Forelimb muscle (tissue), 1 donor: Measurements from ENCODE around the gene PTPRE. TPM values are rescaled to one million over a fixed set of nuclear protein-coding genes. Genes with fewer than 3 reads are reported as not detected.

Experiments
- DNase-seq: peaks from one replicate; pipeline ENCODE4 v3.0.0-alpha.2; 2013; ENCODE audit warnings: low read depth
- polyA plus RNA-seq: library from polyadenylated mRNA; unstranded; fragments of 120-200 nt; gene quantifications from one replicate; pipeline ENCODE4 v1.2.1, GENCODE V29; 2013; ENCODE audit not compliant: insufficient read length

PTPRE gene
- polyA plus RNA-seq, 1 donor: 7.8 TPM

GRCh38 chr10:128000471-128001362 lies 93.8 kb downstream of the PTPRE start:
- no peak for DNase-seq

- no peak for DNase-seq
Measured at GRCh38 chr10:128001363-128001745, 94.5 kb downstream of the PTPRE start.

DNA sequence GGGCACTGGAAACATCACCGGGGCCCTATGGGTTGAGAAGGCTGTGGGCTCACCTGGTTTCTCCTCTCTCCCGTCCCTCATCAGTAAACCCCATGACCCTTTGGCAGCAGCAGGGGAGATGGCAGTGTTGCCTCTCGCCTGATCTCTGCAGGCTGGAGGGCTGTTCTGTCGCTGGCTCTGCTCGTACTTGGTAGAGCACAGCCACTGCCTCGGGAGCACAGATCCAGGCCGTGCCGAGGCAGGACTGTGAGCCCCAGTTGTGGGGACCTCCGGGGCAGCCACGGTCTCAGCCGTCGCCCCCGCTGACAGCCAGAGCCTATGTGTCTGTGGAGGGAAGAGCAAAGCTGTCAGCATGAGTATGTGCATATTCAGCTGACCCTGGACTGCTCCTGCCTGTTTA lies 94.9 kb downstream of the PTPRE start:
- DNase-seq: no peak

DNA sequence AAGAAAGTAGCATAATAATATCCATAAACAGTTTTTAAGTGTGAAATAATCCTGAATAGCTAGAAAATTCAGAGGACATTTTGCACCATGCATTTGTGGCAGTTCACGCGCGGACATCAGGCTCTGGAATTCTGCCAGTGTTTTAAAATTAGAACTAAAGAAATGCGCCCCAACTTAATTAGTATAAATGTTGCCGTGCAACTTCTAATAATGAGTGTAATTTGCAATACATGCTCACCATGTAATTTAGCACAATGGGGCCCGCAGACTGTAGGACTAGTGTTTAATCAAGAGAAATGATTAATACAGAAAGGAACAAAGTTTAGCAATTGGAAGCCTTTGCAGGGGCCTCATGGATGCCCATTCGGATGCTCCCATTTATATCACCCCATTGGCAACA lies 96.6 kb downstream of the PTPRE start:
- no peak for DNase-seq

DNA sequence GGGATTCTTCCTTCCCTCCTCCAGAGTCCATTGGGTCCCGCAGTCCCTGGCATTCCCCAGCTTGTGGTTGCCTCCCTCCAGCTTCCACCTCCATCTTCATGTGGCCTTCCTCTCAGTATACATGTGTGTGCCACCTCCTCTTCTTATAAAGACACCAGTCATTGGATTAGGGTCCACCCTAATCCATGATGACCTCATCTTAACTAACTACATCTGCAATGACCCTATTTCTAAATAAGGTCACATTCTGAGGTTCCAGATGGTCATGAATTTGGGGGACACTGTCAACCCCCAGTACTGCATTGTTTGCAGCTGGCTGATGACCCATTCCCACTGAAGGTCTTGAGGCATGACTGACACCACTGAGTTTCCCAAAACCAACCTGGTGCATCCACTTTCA lies 99.0 kb downstream of the PTPRE start:
- DNase-seq: no peak

DNA sequence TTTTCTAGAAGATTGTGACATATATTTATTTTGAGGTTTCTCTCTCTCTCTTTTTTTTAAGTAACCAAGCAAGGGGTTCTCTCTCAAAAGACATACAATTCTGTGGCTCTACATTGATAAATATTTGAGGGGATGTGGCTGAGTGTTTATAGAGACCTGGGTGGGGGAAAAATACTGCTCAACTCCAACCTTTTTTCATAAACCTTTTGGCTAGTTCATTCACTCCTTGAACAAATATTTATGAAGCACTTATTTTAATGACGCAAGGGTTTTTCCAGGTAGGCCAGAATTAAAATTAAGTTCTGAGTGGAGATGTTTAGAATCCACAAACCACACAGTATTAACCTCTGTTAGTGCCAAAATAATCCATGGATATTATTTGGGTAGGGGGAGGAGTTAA lies 100.2 kb downstream of the PTPRE start:
- no peak for DNase-seq

- no peak for DNase-seq
Measured at GRCh38 chr10:128007971-128008370, 101.1 kb downstream of the PTPRE start.

DNA sequence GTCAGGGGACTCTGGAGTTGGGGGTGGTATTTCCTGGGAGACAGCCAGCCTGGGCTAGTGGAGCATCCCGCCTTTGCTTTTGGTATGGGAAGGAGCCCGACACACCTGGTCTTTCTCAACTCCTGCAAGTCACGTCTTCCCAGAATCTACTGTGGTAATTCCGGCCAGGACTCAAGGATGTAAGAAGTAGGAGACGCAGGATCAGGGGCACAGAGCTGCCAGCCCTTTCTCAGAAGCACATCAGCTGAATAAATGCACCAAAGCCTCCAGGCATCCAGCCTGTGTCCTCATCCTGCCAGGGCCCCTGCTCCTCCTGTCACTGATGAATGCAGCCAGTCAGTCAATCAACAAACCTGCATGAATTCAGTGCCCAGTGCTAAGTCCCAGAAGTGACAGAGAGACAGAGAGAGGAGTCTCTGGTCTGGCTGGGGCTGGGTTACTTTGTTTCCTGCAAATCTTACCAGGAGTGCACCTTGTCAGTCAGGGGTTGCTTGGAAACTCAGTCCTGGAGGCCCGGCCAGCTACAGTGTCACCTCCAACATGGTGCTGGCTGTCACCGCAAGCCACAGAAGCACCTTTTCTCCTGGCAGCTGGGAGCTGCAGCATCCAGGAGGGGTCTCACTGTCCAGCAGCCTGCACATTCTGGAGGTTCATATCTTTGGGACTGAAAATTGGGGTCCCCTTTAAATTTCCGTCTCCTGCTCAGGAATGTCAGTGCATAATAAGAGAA lies 101.8 kb downstream of the PTPRE start:
- no peak for DNase-seq

DNA sequence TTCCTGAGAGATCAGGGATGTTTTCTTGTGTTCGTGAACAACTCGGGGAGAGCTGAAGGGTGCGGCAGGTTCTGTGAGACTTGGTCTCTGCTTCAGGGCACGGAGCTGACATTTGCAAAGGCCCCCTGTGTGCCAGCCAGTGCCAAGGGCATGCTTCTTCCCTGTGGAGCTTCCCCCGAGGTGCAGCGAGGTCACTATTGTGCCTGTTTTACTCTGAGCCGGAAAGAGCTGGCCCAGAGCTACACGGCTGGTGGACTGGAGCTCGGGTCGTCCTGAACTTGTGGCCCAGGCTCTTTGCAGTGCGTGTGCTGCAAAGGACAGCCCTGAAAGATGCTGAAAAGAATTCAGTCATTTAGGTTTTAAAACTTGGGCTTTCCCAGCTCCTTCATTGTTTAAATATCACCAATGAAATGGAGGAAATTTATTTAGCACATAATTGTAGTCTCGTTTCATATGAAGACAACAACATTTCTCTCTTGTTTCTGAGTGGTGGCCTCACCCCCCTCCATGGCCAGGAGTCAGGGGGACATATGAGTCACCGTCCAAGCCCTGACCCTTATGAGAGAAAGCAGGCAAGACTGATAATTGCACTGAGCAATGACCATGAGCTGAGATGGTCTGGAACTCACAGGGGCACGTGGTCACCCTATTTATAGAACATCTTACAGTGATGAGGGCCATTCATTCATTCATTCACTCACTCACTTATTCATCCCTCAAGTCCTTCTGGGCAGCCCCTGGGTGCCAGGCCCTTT lies 102.6 kb downstream of the PTPRE start:
- DNase-seq: no peak

DNA sequence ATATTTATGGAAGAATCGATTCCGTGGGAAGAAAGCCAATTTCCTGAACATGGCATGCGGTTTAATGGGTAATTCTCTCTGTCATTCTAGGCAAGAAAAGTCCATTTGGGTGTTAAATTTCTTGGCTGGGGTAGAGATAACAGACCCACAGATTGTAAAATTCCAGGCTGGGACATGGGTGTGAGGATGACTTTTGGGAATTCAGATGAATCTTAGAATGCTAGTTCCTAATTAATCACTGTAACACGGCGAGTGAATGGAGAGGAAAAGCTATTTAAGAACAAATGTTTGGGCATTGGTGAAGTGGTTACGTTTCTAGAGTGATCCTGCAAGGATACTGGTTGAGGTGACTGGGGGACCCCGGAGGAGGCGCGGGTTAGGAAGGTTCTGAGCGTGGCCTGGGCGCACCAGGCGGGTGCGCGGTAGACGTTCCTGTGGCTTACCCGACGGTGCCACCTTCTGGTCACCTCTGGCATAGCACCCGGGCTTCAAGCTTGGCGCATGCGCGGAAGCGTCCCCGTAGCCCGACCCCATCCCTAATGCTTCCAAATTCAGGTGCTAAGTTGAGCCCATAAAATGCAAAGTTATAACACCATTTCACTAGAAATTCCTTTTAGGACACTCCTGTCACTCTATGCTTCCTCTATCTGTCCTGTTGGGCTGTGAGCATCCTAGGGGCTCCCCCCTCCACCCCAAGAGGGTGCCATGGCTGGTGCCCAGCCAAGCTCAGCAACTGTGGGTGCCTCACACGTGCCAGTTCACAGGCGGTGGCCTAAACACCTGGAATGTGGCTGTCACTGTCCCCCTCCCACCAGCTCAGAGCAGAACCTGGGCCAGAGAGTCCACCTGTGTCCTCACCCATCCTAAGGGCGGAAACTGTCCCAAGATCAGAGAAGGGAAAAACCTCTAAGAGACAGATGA lies 104.4 kb downstream of the PTPRE start:
- DNase-seq: no peak

DNA sequence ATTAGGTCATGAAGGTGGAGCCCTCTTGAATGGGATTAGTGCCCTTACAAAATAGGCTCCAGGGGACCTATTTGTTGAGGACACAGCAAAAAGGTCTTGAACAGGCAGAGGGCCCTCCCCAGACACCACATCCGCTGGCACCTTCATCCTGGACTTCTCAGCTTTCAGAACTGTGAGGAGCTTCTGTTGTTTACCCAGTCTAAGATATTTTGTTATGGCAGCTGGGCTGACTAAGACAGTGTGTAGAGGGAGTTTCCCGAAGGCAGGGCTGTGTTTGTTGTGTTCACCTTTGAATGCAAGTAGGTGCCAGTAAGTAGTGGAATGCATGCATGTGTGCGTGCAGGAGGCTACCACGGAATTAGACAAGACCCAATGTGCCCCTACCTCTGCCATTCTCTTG lies 106.7 kb downstream of the PTPRE start:
- DNase-seq: no peak

DNA sequence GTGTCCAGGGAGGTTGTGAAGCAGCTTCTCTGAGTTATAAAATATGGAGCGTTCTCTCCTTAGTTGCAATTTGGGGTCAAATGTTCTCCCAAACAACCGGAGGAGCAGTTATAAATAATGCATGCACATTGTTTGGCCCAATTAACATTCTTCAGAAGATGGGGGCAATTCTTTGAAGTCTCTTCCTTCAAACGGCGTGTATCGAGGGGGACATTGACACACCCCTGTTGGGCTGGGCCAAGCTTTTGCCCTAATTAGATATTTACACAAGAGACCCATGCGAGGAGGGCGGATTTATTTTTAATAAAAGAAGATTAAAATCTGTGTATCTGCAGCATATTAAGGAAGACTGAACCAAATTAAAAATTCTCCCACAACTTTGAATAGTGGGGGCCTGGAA lies 107.3 kb downstream of the PTPRE start:
- DNase-seq: no peak

DNA sequence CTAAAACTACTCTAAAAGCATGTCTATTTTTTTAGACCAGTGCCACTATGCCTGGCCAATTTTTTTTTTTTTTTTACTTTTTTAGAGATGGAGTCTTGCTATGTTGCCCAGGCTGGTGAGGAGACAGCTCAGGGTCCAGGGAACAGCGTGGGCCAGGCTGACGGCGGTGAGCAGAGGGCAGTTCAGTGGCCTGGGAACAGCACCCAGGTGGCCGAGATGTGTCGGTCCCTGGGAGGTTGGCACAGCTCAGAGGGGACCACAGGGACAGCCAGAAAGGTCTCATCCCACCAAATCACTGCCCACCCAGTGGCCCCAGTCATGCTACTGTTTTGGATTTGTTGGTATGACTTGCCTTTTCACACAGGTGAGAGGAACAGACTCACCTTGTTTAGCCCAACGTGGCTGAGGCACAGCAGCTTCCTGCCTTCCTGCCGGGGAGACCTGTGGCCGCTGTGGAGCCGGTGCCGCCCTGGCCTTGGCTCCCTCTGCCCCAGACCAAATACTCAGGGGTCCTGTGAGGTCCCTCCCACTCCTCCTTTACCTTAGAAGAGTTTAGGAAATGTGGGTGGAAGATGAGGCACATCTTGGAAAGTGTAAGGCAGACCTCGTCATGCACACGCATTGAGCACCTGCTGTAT lies 109.6 kb downstream of the PTPRE start:
- no peak for DNase-seq

DNA sequence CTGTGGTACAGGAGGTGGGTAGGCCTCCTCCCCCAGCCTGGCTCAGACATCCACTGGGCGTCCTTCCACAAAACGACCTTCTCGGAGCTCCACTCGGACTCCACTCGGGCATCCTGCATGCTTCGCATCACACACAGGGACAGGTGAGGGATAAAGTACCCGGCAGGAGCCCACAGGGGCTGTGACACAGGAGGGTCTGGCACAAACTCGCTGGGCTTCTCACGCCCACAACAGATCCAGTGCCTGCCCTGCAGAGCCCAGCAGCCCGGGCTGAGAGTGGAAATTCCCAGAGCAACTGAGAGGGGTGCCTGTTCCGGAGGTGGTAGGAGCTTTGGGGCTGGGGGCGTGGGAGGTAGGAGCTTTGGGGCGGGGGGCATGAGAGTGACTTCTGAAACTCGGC lies 110.9 kb downstream of the PTPRE start:
- no peak for DNase-seq

DNA sequence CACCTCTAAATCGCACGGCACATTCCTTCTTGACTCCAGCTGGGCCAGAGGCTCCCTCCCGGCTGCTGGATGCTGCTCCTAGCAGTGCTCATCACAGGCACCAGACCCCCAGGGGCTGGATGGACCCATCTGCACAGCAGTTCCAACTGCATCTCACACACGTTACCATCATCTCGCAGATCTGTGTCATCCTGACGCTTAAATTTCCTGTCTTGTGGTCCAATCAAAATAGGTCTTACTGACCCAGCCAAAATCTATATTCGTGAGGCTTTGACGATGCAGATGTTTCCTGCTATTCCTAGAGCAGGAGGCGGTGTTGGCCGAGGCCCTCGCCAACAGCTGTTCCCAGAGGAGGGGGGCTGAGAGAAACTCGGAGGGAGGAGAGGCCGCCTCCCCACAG lies 111.3 kb downstream of the PTPRE start:
- peak; percentile 65 for DNase-seq

DNA sequence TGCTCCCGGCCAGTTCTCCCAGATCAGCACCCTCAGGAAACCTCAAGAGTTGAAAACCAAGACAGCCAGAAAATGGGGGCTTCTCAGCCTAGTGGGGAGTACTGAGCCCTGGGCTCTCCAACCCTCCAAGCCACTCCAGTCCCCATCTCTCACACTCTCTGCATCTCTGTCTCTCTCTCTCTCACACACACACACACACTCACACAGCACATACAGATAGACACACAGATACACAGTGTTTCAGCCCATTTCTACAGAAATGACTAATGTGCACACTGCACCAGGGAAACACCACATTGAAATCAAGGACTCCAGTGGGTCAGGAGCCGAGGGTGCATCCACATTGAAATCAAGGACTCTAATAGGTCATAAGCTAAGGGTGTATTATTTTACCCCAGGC lies 111.8 kb downstream of the PTPRE start:
- no peak for DNase-seq

DNA sequence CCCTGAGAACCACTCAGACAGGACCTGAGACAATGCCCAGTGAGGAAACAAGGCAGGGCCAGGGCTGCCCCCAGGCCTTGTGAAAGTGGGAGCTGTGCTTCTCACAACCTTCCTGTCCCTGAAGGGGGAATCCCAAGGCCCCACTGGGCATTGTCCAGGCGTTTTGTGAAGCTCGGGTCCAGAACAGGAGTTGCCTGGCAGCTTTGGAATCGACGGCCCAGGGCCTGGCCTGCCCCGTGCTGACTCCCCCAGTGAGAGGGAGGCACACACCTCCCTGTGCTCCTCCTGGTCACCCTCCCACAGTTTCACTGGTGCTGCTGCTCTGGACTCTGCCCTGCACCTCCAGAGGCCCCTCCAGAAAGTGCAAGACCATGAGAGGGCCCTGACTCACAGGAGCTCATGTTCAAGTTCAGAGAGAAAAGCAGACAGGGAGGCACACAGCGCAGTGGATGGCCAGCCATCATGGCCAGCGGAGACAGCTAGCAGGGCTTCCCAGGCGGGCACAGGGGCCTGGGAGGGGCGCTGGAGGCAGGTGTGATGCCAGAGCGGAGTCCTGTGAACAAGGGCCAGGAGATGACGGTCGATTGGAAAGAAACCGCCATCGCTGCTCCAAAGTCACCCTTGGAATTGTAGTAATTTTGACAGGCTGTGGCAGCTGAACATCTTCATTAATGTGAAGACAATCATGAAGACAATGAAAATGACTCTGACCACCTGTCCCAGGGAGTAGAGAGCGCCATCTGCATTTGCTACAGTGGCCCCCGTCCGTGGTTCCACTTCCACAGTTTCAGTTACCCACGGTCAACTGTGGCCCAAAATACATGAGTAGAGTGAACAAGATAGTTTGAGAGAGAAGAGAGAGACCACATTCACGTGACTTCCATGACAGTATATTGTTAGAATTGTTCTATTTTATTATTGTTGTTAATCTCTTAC lies 115.6 kb downstream of the PTPRE start:
- DNase-seq: no peak

- DNase-seq: no peak
Measured at GRCh38 chr10:128024426-128024825, 117.5 kb downstream of the PTPRE start.

DNA sequence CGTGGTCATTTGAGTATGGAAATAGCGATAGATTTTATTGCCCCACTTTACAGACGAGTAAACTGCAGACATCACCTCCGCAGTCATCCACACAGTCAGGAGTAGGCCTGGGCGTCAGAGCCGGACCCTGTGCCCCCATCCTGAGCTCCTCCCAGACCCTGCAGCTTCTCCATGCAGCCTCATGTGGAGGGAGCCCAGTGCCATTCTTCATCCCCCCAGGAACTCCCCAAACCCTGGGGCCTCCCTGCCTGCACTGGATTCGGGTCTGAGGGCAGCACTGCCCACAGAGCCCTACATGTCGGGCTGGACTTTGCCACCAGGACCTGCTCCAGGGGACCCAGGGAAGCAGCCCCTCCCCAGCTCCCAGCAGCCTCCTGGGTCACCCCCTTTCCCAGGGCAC lies 118.5 kb downstream of the PTPRE start:
- DNase-seq: no peak

- no peak for DNase-seq
Measured at GRCh38 chr10:128025951-128026350, 119.0 kb downstream of the PTPRE start.
